DOHH2 (cell line): ENCODE data around the gene SETD6.

ENCODE experiments used
- H3F3A ChIP-seq: fragments of 200-600 bp; sonication (generic), shearing (Covaris generic); 2 replicates; pipeline ENCODE4 v1.6.0; 2016; ENCODE audit warnings: antibody characterized with exemption, mild to moderate bottlenecking; ENCODE audit not compliant: control insufficient read depth, insufficient read depth
- H3K27ac ChIP-seq: fragments of 200-600 bp; sonication (generic); 2 replicates; pipeline ENCODE4 v1.5.1; 2014; ENCODE audit warnings: low read depth, mild to moderate bottlenecking, low read length, moderate library complexity
- H3K27me3 ChIP-seq: fragments of 200-600 bp; sonication (generic); 2 replicates; pipeline ENCODE4 v1.6.1; 2014; ENCODE audit warnings: mild to moderate bottlenecking, low read length, mixed read lengths; ENCODE audit not compliant: control insufficient read depth
- H3K36me3 ChIP-seq: fragments of 200-600 bp; sonication (generic); 2 replicates; pipeline ENCODE4 v1.6.1; 2014; ENCODE audit warnings: mild to moderate bottlenecking, low read length, moderate library complexity, mixed read lengths; ENCODE audit not compliant: control insufficient read depth
- H3K4me1 ChIP-seq: fragments of 200-600 bp; sonication (generic); 2 replicates; pipeline ENCODE4 v1.6.1; 2014; ENCODE audit warnings: mild to moderate bottlenecking, low read length, mixed read lengths; ENCODE audit not compliant: control insufficient read depth
- H3K4me2 ChIP-seq: fragments of 200-600 bp; sonication (generic); 2 replicates; pipeline ENCODE4 v1.6.0; 2014; ENCODE audit warnings: mild to moderate bottlenecking, low read length, moderate library complexity
- H3K4me3 ChIP-seq: fragments of 200-600 bp; sonication (generic); 2 replicates; pipeline ENCODE4 v1.5.1; 2014; ENCODE audit warnings: mild to moderate bottlenecking, low read length, mixed read lengths
- H3K79me2 ChIP-seq: fragments of 200-600 bp; sonication (generic); 2 replicates; pipeline ENCODE4 v1.6.1; 2014; ENCODE audit warnings: mild to moderate bottlenecking, low read length, mixed read lengths; ENCODE audit not compliant: control insufficient read depth
- H3K9me2 ChIP-seq: fragments of 200-600 bp; sonication (generic); replicated peaks from 2 replicates; pipeline ENCODE4 v1.6.1; 2014; ENCODE audit warnings: mild to moderate bottlenecking, low read length, mixed read lengths; ENCODE audit not compliant: control insufficient read depth
- H3K9me3 ChIP-seq: fragments of 200-600 bp; sonication (generic); 2 replicates; pipeline ENCODE4 v1.6.1; 2014; ENCODE audit warnings: antibody characterized with exemption, low read length, mixed read lengths; ENCODE audit not compliant: control insufficient read depth, insufficient read depth
- H4K20me1 ChIP-seq: fragments of 200-600 bp; sonication (generic); 2 replicates; pipeline ENCODE4 v1.6.0; 2014; ENCODE audit warnings: low read depth, mild to moderate bottlenecking, antibody characterized with exemption, low read length, moderate library complexity; ENCODE audit not compliant: control insufficient read depth, insufficient read depth
- EZH2phosphoT487 ChIP-seq: fragments of 200-600 bp; sonication (generic); IDR thresholded peaks from 2 replicates; pipeline ENCODE4 v1.6.1; 2017; ENCODE audit warnings: borderline replicate concordance, mild to moderate bottlenecking, antibody characterized with exemption, low read length, moderate library complexity, mixed read lengths
- TF ChIP-seq, protein P1 (sequence below): fragments of 200-600 bp; sonication (generic); IDR thresholded peaks from one replicate; pipeline ENCODE4 v1.5.1; 2014; ENCODE audit warnings: antibody characterized with exemption, mild to moderate bottlenecking, low read depth, low read length; ENCODE audit not compliant: poor library complexity, severe bottlenecking

SETD6 gene

DNA sequence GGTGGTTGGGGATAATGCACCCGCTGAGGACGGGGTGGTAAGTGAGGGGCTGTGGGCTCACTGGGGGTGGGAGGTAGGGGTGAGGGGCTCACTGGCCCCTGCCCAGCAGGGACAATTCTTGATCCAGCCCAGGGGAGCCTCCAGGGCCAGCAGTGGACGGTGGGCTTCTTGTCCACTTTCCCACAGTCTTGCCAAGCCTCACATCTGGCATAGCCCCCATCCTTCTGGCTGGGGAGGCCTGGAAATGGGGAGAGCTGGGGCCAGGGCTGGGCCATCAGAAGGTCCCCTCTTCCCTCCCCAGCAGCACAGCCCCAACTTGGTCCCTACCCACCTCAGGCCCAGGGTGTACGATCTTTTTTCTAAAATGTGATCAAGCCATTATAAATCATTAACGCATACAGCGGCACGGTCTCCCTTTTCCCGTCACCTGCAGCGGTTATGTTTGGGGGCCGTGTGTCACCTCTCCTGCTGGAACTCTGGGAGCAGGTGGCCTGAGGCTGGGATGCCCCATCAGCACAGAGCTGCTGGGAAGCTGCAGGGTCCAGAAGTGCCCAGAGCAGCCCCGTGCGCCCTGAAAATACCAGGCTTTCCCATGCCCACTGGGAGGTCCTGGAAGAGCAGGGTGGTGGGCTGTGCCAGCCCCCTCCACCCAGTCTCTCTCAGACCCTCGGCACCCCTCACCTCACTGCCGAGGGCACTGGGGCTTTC, 7.2 kb upstream of the SETD6 start:
- Histone ChIP-seq H3F3A (peaks cover under 1% of the 10 kb centered on the region), H3K36me3 (peaks cover 14% of the 10 kb centered on the region), H3K27me3 (no peaks in the 10 kb centered on the region), H3K79me2 (peaks cover 15% of the 10 kb centered on the region), H3K4me3 (no peak overlapping the region), H3K27ac (no peak overlapping the region), H3K4me1 (peaks cover 14% of the 10 kb centered on the region), H3K9me3 (no peaks in the 10 kb centered on the region), H3K4me2 (no peak overlapping the region), H3K9me2 (no peaks in the 10 kb centered on the region), H4K20me1 (peaks cover 7% of the 10 kb centered on the region; the same call in 1 of the 2 replicates)
- TF ChIP-seq, protein P1, sequence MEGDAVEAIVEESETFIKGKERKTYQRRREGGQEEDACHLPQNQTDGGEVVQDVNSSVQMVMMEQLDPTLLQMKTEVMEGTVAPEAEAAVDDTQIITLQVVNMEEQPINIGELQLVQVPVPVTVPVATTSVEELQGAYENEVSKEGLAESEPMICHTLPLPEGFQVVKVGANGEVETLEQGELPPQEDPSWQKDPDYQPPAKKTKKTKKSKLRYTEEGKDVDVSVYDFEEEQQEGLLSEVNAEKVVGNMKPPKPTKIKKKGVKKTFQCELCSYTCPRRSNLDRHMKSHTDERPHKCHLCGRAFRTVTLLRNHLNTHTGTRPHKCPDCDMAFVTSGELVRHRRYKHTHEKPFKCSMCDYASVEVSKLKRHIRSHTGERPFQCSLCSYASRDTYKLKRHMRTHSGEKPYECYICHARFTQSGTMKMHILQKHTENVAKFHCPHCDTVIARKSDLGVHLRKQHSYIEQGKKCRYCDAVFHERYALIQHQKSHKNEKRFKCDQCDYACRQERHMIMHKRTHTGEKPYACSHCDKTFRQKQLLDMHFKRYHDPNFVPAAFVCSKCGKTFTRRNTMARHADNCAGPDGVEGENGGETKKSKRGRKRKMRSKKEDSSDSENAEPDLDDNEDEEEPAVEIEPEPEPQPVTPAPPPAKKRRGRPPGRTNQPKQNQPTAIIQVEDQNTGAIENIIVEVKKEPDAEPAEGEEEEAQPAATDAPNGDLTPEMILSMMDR = no peak
- TF ChIP-seq EZH2phosphoT487 = no peak

DNA sequence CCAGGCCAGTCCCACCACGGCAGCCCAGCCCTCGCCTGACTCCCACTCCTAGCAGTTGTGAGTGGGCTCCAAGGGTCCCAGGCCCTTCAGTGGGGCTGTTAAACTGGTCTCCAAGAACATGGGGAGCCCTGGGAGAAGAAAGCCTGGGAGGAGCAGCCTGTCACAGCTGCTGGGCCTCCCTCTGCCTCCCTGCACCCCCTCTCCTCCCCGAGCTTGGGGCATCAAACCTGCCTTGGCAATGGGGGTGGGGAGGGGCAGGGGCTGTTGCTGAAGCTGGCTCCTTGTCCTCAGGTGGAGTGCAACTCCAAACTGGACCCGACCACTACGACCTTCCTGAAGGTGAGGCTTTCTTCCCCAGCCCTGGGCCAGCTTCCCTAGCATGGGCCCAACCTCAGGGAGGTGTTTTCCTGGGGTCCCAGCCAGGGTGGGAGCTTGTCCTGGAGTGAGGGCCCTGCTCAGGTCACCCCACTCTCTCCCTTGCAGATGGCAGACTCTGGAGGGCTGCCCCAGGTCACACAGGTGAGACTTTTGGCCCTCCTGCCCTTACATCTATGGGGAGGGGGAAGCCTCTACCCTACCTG, 6.6 kb upstream of the SETD6 start:
- no peak overlapping the region for H3K4me2 ChIP-seq
- peaks cover 7% of the 10 kb centered on the region; the same call in 1 of the 2 replicates for H4K20me1 ChIP-seq
- TF ChIP-seq, protein P1 = no peak
- no peak for TF ChIP-seq EZH2phosphoT487
- no peak overlapping the region for H3K4me3 ChIP-seq
- peaks cover 17% of the 10 kb centered on the region for H3K36me3 ChIP-seq
- H3K27me3 ChIP-seq = no peaks in the 10 kb centered on the region
- H3K9me2 ChIP-seq = no peaks in the 10 kb centered on the region
- H3K27ac ChIP-seq = no peak overlapping the region
- H3F3A ChIP-seq = peaks cover 4% of the 10 kb centered on the region
- peaks cover 20% of the 10 kb centered on the region for H3K79me2 ChIP-seq
- H3K4me1 ChIP-seq = peaks cover 14% of the 10 kb centered on the region
- no peaks in the 10 kb centered on the region for H3K9me3 ChIP-seq

DNA sequence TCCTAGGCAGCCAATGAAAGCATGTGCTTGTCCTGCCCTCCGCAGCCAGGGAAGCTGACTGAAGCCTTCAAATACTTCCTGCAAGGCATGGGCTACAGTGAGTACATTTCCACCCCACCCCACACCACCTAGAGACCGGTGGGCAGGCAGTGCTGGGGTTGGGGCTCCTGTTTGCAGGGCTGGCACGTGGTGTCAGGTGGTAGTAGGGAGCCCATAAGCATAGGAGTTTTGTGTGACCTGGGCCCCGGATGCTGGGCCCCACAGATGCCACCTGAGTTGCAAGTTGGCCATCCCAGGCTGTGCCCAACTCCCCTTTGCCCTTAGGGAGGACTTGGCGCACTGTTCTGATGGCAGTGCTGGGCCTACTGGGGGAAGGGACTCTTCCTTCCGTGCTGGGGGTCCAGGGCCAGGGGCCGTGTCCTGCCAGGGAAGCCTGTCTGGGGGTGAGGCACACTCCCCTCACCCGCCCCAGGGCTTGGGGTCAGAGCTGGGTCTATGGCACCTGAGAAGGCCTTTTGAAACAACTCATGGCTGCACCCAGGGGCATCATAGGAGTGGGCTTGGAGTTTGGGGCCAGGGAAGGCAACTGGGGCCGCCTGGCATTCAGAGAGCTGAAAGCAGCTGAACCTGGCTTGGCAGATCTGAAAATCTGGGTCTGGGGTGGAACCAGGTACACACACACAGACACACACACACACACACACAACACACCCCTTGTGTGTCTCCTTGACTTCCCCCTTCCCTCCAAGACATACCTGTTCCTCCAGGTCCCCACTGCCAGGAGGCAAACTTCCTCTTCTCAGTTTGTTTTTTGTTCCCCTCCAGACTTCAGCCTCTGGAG, 5.8 kb upstream of the SETD6 start:
- no peak for TF ChIP-seq EZH2phosphoT487
- TF ChIP-seq, protein P1 = no peak
- Histone ChIP-seq H4K20me1 (peaks cover 7% of the 10 kb centered on the region; the same call in 1 of the 2 replicates), H3K36me3 (peaks cover 17% of the 10 kb centered on the region), H3K79me2 (peaks cover 27% of the 10 kb centered on the region), H3K4me3 (no peak overlapping the region), H3K4me1 (peaks cover 20% of the 10 kb centered on the region), H3K9me2 (no peaks in the 10 kb centered on the region), H3K9me3 (no peaks in the 10 kb centered on the region), H3K27ac (no peak overlapping the region), H3F3A (peaks cover 8% of the 10 kb centered on the region), H3K4me2 (no peak overlapping the region), H3K27me3 (no peaks in the 10 kb centered on the region)
